ENCODE results near the gene KCNC1.

KCNC1 gene

DNA sequence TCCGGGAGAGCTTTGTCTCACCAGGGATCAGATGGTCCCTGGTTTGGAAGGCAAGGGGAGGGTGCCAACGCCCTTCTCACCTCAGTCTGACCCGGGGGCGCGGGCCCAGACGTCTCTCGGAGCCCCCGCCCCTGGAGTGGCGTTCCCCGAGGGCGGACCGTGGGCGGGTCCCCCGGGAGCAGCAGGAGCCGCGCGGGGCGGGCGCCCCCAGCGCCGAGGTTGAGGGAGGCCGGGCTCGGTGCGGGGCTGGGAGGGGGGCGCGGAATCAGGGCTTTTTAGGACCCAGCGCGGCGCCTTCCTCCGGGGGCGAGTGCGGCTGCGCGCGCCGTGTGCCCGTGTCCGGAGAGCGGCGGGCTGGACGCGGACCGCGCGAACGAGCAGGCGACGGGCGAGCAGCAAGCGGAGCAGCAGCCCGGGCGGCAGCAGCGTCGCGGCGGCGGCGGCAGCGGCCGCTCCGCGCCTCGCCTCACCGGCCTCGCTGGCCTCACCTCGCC lies at the start of gene KCNC1:
Gene KCNC1, plus strand, starts transcription at position 364 of the 494 bp plus-strand sequence. CDS start 1,222 bp downstream, outside the sequence.
- DNase-seq (ENCODE audit: low read depth), result no peak

DNA sequence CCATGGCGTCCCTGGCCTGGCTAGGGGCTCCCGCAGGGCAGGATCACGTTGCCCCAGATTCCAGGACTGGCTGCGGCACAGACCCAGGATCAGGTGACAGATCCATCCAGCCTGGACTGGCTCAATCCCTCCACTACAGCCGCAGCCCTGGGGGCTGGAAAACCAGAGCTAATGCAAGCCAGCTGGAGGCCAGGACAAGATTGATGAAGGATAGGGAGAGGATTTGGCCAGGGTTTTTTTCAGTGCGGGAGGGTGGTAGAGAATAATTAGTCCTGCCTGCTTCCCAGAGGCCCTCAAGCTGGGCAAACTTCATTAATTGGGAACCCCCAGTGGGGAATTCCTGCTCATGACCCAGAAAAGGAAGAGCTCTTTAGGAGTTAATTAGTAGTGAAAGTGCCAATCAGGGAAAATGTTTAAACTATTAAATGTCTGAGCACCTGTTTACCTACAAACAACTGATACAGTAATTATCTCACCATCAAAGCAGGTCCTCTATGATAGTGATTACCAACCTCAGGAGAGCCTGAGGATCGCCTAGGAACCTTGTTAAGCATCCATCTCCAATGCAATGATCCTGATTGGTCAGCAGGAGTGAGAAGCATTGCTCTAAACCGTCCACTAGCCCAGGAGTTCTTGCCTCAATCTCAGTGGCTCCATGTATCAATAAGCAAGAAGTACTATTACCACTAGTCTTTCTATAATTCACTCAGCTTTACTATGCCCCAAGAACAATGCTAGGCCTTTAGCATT lies 48.2 kb upstream of the KCNC1 start:
- DNase-seq (ENCODE audit: low read depth), result no peak

DNA sequence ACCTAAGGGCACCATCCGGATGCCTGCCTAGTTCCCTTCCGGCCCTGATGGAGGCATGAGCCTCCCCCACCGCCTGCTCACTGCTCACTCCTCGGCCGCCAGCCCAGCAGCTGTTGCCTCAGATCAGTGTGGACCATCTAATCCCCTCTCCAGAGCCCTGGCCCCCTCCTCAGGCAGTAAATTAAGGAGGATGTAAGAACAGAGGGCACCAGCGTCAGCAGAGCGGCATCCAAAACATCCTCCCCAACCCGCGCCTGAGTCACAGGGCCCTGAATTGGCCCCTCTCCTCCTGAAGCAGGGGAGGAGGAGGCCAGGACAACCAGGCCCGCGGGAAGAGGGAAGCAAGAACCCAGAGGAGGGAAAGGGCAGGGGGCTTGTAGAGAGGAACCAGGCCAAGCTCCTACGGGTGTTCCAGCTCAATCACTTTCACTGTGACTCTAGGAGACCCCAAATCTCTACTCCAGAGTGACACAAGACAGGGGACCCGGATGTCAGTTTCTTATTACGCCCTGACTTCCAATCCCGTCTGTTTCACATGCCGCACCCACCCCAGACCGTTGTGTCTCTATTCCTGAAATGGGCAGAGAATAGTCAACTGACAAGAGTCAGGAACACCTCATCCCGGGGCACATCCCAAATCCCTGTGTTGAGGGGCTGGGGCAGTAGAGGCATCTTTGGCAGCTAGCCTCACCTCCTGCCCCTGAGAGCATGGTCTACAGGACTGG lies 46.5 kb upstream of the KCNC1 start:
- no peak for DNase-seq (ENCODE audit: low read depth)

GRCh38 chr11:17691550-17691949 lies 43.0 kb upstream of the KCNC1 start:
- no peak for DNase-seq (ENCODE audit: low read depth)

- no peak for DNase-seq (ENCODE audit: low read depth)
Observed at GRCh38 chr11:17691976-17692375, 42.6 kb upstream of the KCNC1 start.

DNA sequence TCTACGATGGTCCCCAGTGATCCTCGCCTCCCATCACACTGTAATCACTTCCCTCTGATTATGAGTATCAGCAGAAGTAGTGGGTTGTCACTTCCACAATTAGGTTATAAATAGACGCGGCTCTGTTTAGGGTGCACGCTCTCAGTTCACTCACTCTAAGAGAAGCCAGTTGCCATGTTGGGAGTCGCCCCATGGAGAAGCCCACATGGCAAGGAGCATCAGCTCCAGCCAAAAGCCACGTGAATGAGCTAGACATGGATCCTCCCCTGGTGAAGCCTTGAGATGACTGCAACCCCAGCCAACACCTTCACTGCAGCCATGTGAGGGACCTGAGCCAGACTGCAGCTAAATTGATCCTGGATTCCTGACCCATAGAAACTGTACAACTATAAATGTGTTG lies 41.6 kb upstream of the KCNC1 start:
- DNase-seq (ENCODE audit: low read depth), result no peak

DNA sequence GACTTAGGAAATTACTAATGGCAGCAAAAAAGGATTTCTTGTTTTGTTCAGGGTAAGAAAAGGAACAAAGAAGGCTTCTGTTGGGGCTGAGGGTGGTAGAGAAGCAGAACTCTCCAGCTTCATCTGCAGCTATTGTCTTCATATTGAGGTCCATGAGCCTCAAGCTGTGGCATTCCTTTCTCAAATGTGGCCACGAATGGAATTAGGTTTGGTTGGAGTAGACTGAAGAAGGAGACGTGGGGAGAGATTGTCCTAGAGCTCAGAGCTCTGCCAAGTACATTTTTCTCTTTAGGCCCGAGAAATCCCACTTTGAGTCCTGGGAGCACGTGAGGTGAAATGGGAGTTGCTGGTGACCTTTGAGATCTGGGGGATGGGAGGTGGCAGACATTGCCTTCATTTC lies 41.0 kb upstream of the KCNC1 start:
- no peak for DNase-seq (ENCODE audit: low read depth)

DNA sequence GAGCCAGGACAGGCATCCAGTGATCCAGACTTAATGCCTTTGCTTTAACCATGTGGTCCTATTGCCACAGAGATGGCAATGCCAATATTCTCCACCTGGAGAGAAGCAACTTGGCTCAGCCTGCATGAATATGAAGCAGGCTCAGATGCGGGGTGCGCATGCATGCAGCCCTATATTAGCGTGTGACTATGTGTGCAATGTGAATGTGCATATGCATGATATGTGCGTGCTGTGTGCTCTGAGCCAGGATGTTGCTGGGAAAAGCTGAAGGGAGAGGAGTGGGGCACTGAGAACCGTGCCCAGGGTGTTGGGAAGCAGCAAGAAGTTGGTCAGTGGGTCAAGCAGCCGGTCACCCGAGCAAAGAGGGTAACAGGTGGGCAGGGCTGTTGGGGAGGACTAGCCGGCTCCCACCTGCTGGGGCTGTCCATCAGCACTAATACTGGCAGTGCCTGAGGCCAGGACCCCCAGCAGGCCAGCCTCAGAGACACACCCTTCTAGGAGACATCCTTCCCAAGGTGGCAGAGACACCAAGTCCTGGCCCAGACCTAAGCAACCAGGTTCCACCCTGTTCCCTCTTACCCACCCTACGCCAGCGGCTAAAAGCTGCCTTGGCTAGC lies 40.0 kb upstream of the KCNC1 start:
- no peak for DNase-seq (ENCODE audit: low read depth)

DNA sequence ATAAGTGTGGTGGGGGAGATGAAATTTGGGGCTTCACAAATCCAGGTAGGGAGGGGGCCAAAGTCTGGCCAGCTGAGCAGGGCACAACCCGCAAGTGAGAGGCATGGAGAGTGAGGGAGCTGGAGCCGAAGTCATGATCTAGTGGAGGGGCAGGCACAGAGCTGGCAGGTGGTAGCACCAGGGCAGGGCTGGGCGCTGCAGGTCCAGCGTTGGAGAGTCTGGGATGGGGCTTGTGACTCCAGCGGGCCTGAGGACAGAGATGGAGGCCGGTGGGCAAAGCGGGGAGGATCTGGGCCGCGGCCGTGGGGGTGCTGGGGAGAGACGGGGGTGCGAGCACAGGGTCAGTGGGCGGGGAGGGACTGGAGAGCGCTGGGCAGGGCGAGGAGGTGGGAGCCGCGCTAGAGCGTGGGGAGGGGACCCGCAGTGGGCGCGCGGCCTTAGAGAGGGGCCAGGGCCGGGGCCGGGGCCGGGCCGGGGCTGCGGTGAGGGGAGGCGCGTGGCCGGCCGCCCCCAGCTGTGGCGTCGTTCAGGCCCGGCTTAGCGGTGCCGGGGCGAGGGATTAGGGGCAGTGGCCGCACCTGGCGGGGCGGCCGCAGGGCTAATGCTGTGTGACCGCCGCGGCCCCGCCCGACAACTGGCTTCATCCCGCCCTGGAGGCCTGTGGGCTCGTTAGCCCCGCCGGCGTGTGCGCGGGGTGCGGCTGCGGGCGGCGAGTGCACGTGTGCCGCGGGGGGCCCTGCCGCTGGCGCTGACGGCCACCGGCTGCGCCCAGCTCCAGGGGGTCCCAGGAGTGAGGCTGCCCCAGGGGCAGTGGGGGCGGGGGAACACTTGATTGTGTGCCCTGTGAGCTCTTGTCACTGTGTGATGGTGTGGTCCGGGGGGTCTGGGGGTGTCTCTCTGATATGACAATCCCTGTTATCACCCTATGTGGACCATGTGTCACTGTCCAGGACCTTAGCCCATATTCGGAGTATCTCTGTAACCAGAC lies 38.8 kb upstream of the KCNC1 start:
- no peak for DNase-seq (ENCODE audit: low read depth)

GRCh38 chr11:17696741-17697140 lies 37.8 kb upstream of the KCNC1 start:
- DNase-seq (ENCODE audit: low read depth), result no peak

GRCh38 chr11:17697175-17697949 lies 37.2 kb upstream of the KCNC1 start:
- no peak for DNase-seq (ENCODE audit: low read depth)

- no peak for DNase-seq (ENCODE audit: low read depth)
Observed at GRCh38 chr11:17699147-17700114, 35.1 kb upstream of the KCNC1 start.

DNA sequence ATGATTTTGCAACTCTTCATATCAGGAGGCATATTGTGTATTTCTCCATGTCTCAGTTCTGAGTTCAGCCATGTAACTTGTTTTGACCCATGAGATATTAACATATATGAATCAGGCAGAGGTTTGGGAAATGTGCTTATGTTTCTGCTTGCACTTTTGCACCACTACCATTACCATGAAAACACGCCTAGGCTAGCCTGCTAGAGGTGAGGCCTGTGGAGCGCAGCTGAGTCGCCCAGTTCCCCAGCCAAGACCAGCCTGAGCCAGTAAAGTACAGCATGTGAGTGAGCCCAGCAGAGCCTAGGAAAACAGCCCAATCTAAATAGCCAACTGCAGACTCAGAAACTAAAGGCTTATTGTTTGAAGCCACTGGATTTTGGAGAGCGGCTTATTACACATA lies 33.6 kb upstream of the KCNC1 start:
- no peak for DNase-seq (ENCODE audit: low read depth)

- no peak for DNase-seq (ENCODE audit: low read depth)
Observed at GRCh38 chr11:17702876-17703275, 31.7 kb upstream of the KCNC1 start.

DNA sequence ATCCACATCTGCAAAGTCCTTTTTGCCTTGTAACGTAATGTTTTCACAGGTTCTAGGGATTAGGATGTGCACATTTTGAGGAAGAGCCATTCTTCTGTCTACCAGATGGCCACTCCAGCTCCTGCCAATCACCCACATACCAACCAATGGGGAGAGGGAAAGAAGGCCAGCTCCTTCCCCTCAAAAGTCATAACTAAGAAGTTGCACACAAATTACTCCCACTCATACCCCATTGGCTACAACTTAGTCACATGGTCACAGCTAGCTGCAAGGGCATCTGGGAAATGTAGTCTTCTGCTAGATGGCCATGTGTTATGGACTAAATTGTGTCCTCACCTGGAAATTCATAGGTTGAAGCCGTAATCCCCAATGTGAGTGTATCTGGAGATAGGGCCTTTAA lies 30.6 kb upstream of the KCNC1 start:
- no peak for DNase-seq (ENCODE audit: low read depth)

DNA sequence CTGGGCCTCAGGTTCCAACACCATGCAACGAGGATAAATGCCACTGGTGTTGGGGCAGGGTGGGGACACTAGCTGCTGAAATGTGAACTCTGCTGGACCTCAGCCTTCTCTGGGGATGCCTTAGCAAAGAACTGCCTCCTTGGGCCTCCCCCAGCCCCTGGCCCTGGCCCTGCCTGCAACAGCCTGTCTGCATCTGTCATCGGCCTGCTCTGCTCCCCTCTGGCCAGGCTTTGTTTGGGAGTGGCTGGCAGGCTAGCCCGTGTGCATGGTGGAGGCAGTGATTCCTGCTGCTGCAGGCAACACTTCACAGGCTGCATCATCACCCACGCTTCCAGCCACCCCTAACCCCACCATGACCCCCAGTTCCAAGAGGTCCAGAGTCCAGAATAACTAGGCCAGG lies 26.8 kb upstream of the KCNC1 start:
- no peak for DNase-seq (ENCODE audit: low read depth)

- DNase-seq (ENCODE audit: low read depth), result no peak
Observed at GRCh38 chr11:17711836-17712235, 22.7 kb upstream of the KCNC1 start.

- DNase-seq (ENCODE audit: low read depth), result no peak
Observed at GRCh38 chr11:17713851-17714250, 20.7 kb upstream of the KCNC1 start.

DNA sequence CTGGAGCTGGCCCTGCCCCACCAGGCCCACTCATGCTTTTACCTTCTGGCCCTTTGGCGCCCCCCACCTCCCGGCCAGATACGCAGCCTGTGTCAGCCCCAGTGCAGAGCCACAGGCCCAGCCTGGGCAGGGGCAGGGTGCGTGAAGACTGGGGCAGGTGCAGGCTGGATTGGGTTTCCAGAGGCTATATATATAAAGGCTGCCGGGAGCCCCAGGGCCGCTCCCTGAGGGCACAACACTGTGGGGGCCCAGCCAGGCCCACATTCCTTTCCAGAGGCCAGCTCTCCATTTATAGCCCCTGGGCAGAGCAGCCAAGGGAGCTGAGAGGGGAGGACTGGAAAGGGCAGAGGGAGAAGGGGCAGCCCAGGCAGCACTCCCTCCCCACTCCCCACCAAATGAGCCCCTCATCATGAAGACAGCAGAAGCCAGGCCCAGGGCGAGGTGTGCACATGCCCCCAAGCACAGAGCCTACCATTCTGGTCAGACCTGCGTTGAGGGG lies 20.2 kb upstream of the KCNC1 start:
- no peak for DNase-seq (ENCODE audit: low read depth)

- no peak for DNase-seq (ENCODE audit: low read depth)
Observed at GRCh38 chr11:17714870-17715269, 19.7 kb upstream of the KCNC1 start.
